Activated naive CD4-positive, alpha-beta T cell treated with anti-CD3 and anti-CD28 coated beads, Interleukin-2, amount 50 U/mL, for 24 hours (primary cell): ENCODE measurements around the gene POLL.

Source experiments
- H3K27ac Mint-ChIP-seq: one replicate; pipeline ENCODE4 v1.8.0; 2021; ENCODE audit warnings: mild to moderate bottlenecking, mixed read lengths
- H3K27me3 Mint-ChIP-seq: one replicate; pipeline ENCODE4 v1.8.0; 2021; ENCODE audit warnings: mixed read lengths
- H3K36me3 Mint-ChIP-seq: one replicate; pipeline ENCODE4 v1.8.0; 2021; ENCODE audit warnings: mixed read lengths
- H3K4me1 Mint-ChIP-seq: one replicate; pipeline ENCODE4 v1.8.0; 2021; ENCODE audit warnings: mixed read lengths
- H3K4me3 Mint-ChIP-seq: one replicate; pipeline ENCODE4 v1.8.0; 2021; ENCODE audit warnings: mild to moderate bottlenecking, mixed read lengths
- H3K9me3 Mint-ChIP-seq: one replicate; pipeline ENCODE4 v1.8.0; 2021; ENCODE audit warnings: mixed read lengths

Gene POLL

GRCh38 chr10:101560298-101561067 is 27.6 kb downstream of the POLL start:
- Mint-ChIP-seq H3K4me1 (peaks cover 17% of the 10 kb centered on the region), H3K27me3 (peaks cover 12% of the 10 kb centered on the region), H3K9me3 (no peaks in the 10 kb centered on the region), H3K27ac (no peak overlapping the region), H3K4me3 (no peak overlapping the region), H3K36me3 (no peaks in the 10 kb centered on the region)

GRCh38 chr10:101559596-101560297 is 28.3 kb downstream of the POLL start:
- Mint-ChIP-seq H3K4me3 (no peak overlapping the region), H3K36me3 (no peaks in the 10 kb centered on the region), H3K27me3 (peaks cover 6% of the 10 kb centered on the region), H3K27ac (no peak overlapping the region), H3K4me1 (peaks cover 17% of the 10 kb centered on the region), H3K9me3 (no peaks in the 10 kb centered on the region)

- Mint-ChIP-seq H3K4me1 (peaks cover 17% of the 10 kb centered on the region), H3K9me3 (no peaks in the 10 kb centered on the region), H3K36me3 (no peaks in the 10 kb centered on the region), H3K4me3 (no peak overlapping the region), H3K27me3 (peaks cover 2% of the 10 kb centered on the region), H3K27ac (no peak overlapping the region)
Measured at GRCh38 chr10:101558671-101559595, 29.1 kb downstream of the POLL start.

- no peak overlapping the region for H3K4me3 Mint-ChIP-seq
- H3K4me1 Mint-ChIP-seq = peaks cover 17% of the 10 kb centered on the region
- no peak overlapping the region for H3K27ac Mint-ChIP-seq
- H3K9me3 Mint-ChIP-seq = no peaks in the 10 kb centered on the region
- H3K36me3 Mint-ChIP-seq = peaks cover 3% of the 10 kb centered on the region
- H3K27me3 Mint-ChIP-seq = no peaks in the 10 kb centered on the region
Measured at GRCh38 chr10:101558204-101558603, 29.9 kb downstream of the POLL start.

- H3K4me3 Mint-ChIP-seq = no peak overlapping the region
Measured at GRCh38 chr10:101557541-101557940, 30.5 kb downstream of the POLL start.

GRCh38 chr10:101552442-101552841 is 35.6 kb downstream of the POLL start:
- no peaks in the 10 kb centered on the region for H3K9me3 Mint-ChIP-seq
- H3K27ac Mint-ChIP-seq = no peak overlapping the region
- H3K36me3 Mint-ChIP-seq = peaks cover 12% of the 10 kb centered on the region
- H3K27me3 Mint-ChIP-seq = no peaks in the 10 kb centered on the region
- no peak overlapping the region for H3K4me3 Mint-ChIP-seq
- H3K4me1 Mint-ChIP-seq = no peaks in the 10 kb centered on the region

More at GRCh38 chr10:101557541-101557940, 30.5 kb downstream of the POLL start:
- Mint-ChIP-seq H3K36me3 (peaks cover 5% of the 10 kb centered on the region), H3K4me1 (peaks cover 17% of the 10 kb centered on the region), H3K27ac (no peak overlapping the region), H3K9me3 (no peaks in the 10 kb centered on the region), H3K27me3 (no peaks in the 10 kb centered on the region)

- H3K4me1 Mint-ChIP-seq = no peaks in the 10 kb centered on the region
- no peak overlapping the region for H3K4me3 Mint-ChIP-seq
- H3K9me3 Mint-ChIP-seq = no peaks in the 10 kb centered on the region
- H3K27me3 Mint-ChIP-seq = no peaks in the 10 kb centered on the region
- no peak overlapping the region for H3K27ac Mint-ChIP-seq
- H3K36me3 Mint-ChIP-seq = peaks cover 12% of the 10 kb centered on the region
Measured at GRCh38 chr10:101550965-101551364, 37.1 kb downstream of the POLL start.

- Mint-ChIP-seq H3K27ac (no peak overlapping the region), H3K36me3 (peaks cover 5% of the 10 kb centered on the region), H3K9me3 (no peaks in the 10 kb centered on the region), H3K27me3 (no peaks in the 10 kb centered on the region), H3K4me1 (no peaks in the 10 kb centered on the region), H3K4me3 (no peak overlapping the region)
Measured at GRCh38 chr10:101545898-101546297, 42.2 kb downstream of the POLL start.

- no peaks in the 10 kb centered on the region for H3K27me3 Mint-ChIP-seq
- no peaks in the 10 kb centered on the region for H3K4me1 Mint-ChIP-seq
- no peaks in the 10 kb centered on the region for H3K9me3 Mint-ChIP-seq
- H3K4me3 Mint-ChIP-seq = no peak overlapping the region
- H3K36me3 Mint-ChIP-seq = peaks cover 12% of the 10 kb centered on the region
- no peak overlapping the region for H3K27ac Mint-ChIP-seq
Measured at GRCh38 chr10:101538446-101538845, 49.6 kb downstream of the POLL start.

- Mint-ChIP-seq H3K9me3 (no peaks in the 10 kb centered on the region), H3K4me1 (no peaks in the 10 kb centered on the region), H3K27ac (no peak overlapping the region), H3K27me3 (no peaks in the 10 kb centered on the region), H3K4me3 (no peak overlapping the region), H3K36me3 (peaks cover 10% of the 10 kb centered on the region)
Measured at GRCh38 chr10:101536800-101537199, 51.3 kb downstream of the POLL start.

GRCh38 chr10:101535949-101536348 is 52.1 kb downstream of the POLL start:
- Mint-ChIP-seq H3K9me3 (no peaks in the 10 kb centered on the region), H3K27me3 (no peaks in the 10 kb centered on the region), H3K4me3 (no peak overlapping the region), H3K36me3 (peaks cover 10% of the 10 kb centered on the region), H3K27ac (no peak overlapping the region), H3K4me1 (no peaks in the 10 kb centered on the region)

GRCh38 chr10:101529725-101530553 is 58.1 kb downstream of the POLL start:
- Mint-ChIP-seq H3K36me3 (peaks cover 9% of the 10 kb centered on the region), H3K27ac (no peak overlapping the region), H3K4me1 (no peaks in the 10 kb centered on the region), H3K4me3 (no peak overlapping the region), H3K27me3 (no peaks in the 10 kb centered on the region), H3K9me3 (no peaks in the 10 kb centered on the region)

- Mint-ChIP-seq H3K36me3 (peaks cover 8% of the 10 kb centered on the region), H3K4me1 (no peaks in the 10 kb centered on the region), H3K27ac (no peak overlapping the region), H3K4me3 (no peak overlapping the region), H3K27me3 (no peaks in the 10 kb centered on the region), H3K9me3 (no peaks in the 10 kb centered on the region)
Measured at GRCh38 chr10:101529207-101529606, 58.9 kb downstream of the POLL start.
